ENCODE measurements around the gene ZNF335. TPM values are rescaled to one million over a fixed set of nuclear protein-coding genes. Genes with fewer than 3 reads are reported as not detected.

The ZNF335 gene
- total and polyA plus RNA-seq, 2 of the 8 experiments (the other 6 are each of a cell fraction or from before 2014, with no cell fraction given): 12.4 to 14.6 TPM

DNA sequence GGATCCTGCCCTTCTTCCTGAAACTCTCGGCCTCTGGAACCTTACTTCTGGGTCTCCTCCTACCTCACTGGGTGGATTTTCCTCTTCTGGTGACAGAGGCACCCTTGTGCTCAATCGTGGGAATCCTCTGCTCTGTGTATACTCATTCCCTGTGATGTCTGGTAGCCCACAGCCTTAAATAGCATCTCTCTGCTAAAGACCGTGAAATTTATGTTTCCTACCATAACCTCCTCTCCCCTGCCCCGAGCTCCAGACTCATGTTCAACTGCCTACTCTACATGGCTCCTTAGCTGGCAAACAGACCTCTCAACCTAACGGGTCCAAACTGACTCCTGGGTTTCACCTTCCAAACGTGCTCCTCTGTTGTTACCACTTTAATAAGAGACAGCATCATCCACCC lies 46.6 kb upstream of the ZNF335 start:
- Histone ChIP-seq H3K18ac (ENCODE audit: extremely low read depth, low read length) (no peak overlapping the region), H3K23me2 (ENCODE audit: low read depth, low read length) (peaks cover 11% of the 10 kb centered on the region), H4K8ac (ENCODE audit: extremely low read depth, insufficient read depth, low read length) (no peak overlapping the region), H3K9me3 (ENCODE audit: insufficient read depth in 2 of 2, low read depth in 1 of 2, low read length in 1 of 2) (no peaks in the 10 kb centered on the region), H4K91ac (replicated peaks; ENCODE audit: insufficient read length, low read length) (no peak overlapping the region), H3K9ac (replicated peaks in 1 of 4; ENCODE audit: extremely low read depth in 1 of 4, low read depth in 3 of 4, low read length in 3 of 4) (no peak overlapping the region), H3K4me2 (ENCODE audit: insufficient read depth in 1 of 2, low read depth in 2 of 2, low read length in 2 of 2) (no peak overlapping the region), H3K27ac (ENCODE audit: low read depth, low read length) (no peak overlapping the region), H2AK5ac (ENCODE audit: low read depth, low read length) (no peak overlapping the region), H2BK5ac (ENCODE audit: low read depth, low read length) (no peak overlapping the region), H3K4ac (replicated peaks; ENCODE audit: insufficient read length, low read depth, low read length) (no peak overlapping the region), H3K4me1 (replicated peaks in 1 of 4; ENCODE audit: control insufficient read depth in 3 of 4, insufficient read depth in 4 of 4, low read length in 3 of 4) (no peaks in the 10 kb centered on the region; a peak in 2 of 7 replicates), H2BK12ac (ENCODE audit: low read depth, low read length) (no peak overlapping the region), H3K27me3 (replicated peaks in 1 of 4; ENCODE audit: control insufficient read depth in 3 of 4, extremely low read depth in 1 of 4, insufficient read depth in 3 of 4, low read length in 3 of 4) (peaks cover 2 to 7% (median 7%) of the 10 kb centered on the region in 4 experiments; a peak in 6 of 7 replicates), H3K36me3 (ENCODE audit: control insufficient read depth in 2 of 4, insufficient read depth in 4 of 4, low read length in 3 of 4) (no peaks in the 10 kb centered on the region), H3K4me3 (ENCODE audit: extremely low read depth in 1 of 4, insufficient read depth in 2 of 4, low read depth in 3 of 4, low read length in 4 of 4) (no peak overlapping the region), H2BK15ac (ENCODE audit: low read length) (no peak overlapping the region), H2BK120ac (replicated peaks; ENCODE audit: low read depth, low read length) (no peak overlapping the region), H3K23ac (ENCODE audit: insufficient read length) (no peak overlapping the region), H2AFZ (ENCODE audit: low read length) (no peak overlapping the region), H4K5ac (ENCODE audit: insufficient read length, low read depth, low read length) (no peak overlapping the region), H3K56ac (replicated peaks; ENCODE audit: insufficient read length, low read depth, low read length) (no peak overlapping the region), H3K79me2 (ENCODE audit: control insufficient read depth in 1 of 2, insufficient read depth in 2 of 2, low read length in 2 of 2) (no peaks in the 10 kb centered on the region), H4K20me1 (replicated peaks in 1 of 2; ENCODE audit: control insufficient read depth in 1 of 2, insufficient read depth in 2 of 2, low read length in 2 of 2) (peaks cover 0 to 7% of the 10 kb centered on the region in 2 experiments), H3K79me1 (ENCODE audit: low read depth, low read length) (no peaks in the 10 kb centered on the region), H3K14ac (ENCODE audit: insufficient read length) (no peak overlapping the region), H2BK20ac (ENCODE audit: low read length) (no peak overlapping the region)
- DNase-seq (ENCODE audit: low read depth in 1 of 2, low spot score in 2 of 2) (no peak), FAIRE-seq (no peak)
- TF ChIP-seq JUN (IDR thresholded peaks at IDR 0.05; ENCODE audit: low read depth, low read length) (no peak), RNF2 (IDR thresholded peaks at IDR 0.05; ENCODE audit: borderline replicate concordance, low read depth, low read length, missing control alignments, poor library complexity, severe bottlenecking) (no peak), EP300 (IDR thresholded peaks at IDR 0.05; ENCODE audit: borderline replicate concordance in 1 of 2, low read depth in 2 of 2, low read length in 2 of 2) (no peak), CTBP2 (IDR thresholded peaks at IDR 0.05; ENCODE audit: borderline replicate concordance, insufficient read depth, insufficient read length, low read length) (no peak), TEAD4 (IDR thresholded peaks at IDR 0.05; ENCODE audit: low read depth, low read length) (no peak), HDAC6 (IDR thresholded peaks at IDR 0.05; ENCODE audit: low read depth, low read length) (no peak), RXRA (IDR thresholded peaks at IDR 0.05; ENCODE audit: insufficient read depth, low read depth, low read length) (no peak)
- TF ChIP-seq, protein P1, sequence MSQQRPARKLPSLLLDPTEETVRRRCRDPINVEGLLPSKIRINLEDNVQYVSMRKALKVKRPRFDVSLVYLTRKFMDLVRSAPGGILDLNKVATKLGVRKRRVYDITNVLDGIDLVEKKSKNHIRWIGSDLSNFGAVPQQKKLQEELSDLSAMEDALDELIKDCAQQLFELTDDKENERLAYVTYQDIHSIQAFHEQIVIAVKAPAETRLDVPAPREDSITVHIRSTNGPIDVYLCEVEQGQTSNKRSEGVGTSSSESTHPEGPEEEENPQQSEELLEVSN (IDR thresholded peaks at IDR 0.05): no peak
- POLR2A ChIA-PET (ENCODE audit: partially characterized antibody): interaction anchor here (1.7 kb wide), 1 partner anchor 48 kb away, joined by 4 read pairs; no protein-coding TSS in a partner anchor
- WGBS, 2 experiments (ENCODE audit: extremely low coverage in 1 of 2, insufficient coverage in 1 of 2, insufficient read length in 1 of 2, insufficient replicate concordance in 2 of 2, low coverage in 1 of 2, low lambda C conversion rate in 2 of 2, missing lambda C conversion rate in 1 of 2): 80% methylated on average over 6 of the region's 6 CpGs; no CpG with 5 or more reads in 1 of the 2 experiments
- CTCF ChIA-PET (ENCODE audit: partially characterized antibody): interaction anchor here (1.0 to 2.4 kb wide), 6 partner anchors 11 to 330 kb away, joined by 3 to 16 read pairs (median 4); partner anchors contain the start of gene SLC12A5

Measured in H1 (cell line).